ENCODE measurements around the gene KCNK17. TPM values are rescaled to one million over a fixed set of nuclear protein-coding genes. Genes with fewer than 3 reads are reported as not detected.
A peak's percentile ranks its signal among the peaks of the same experiment; 100 is the strongest.

KCNK17 gene
- total RNA-seq, 4 donors from 2014 or later, result 0.67 to 2.1 (median 1.7) TPM; not detected in 1

- H3K4me1 ChIP-seq, result no peaks in the 10 kb centered on the region
- no peaks in the 10 kb centered on the region for H3K36me3 ChIP-seq
- no peaks in the 10 kb centered on the region for H3K27me3 ChIP-seq
- TF ChIP-seq CTCF (IDR thresholded peaks at IDR 0.05), result no peak
- TF ChIP-seq POLR2A (IDR thresholded peaks at IDR 0.05), result no peak
- DNase-seq, result no peak
- H3K27ac ChIP-seq, result no peak overlapping the region
- H3K4me3 ChIP-seq, result no peak overlapping the region
- no peaks in the 10 kb centered on the region for H3K9me3 ChIP-seq
Observed at GRCh38 chr6:39344821-39345280, 30.6 kb upstream of the KCNK17 start.

- peak overlapping the region in 3 of 4 donors; percentile 48 to 59 (median 49) for H3K27ac ChIP-seq
- H3K4me1 ChIP-seq, result no peaks in the 10 kb centered on the region
- no peaks in the 10 kb centered on the region for H3K27me3 ChIP-seq
- TF ChIP-seq CTCF (IDR thresholded peaks at IDR 0.05) (no peak), POLR2A (IDR thresholded peaks at IDR 0.05) (no peak)
- no peak overlapping the region for H3K4me3 ChIP-seq
- H3K9me3 ChIP-seq, result no peaks in the 10 kb centered on the region
- no peak for DNase-seq
- no peaks in the 10 kb centered on the region for H3K36me3 ChIP-seq
Observed at GRCh38 chr6:39343396-39343870, 29.2 kb upstream of the KCNK17 start.

- Histone ChIP-seq H3K27me3 (no peaks in the 10 kb centered on the region), H3K27ac (peak overlapping the region in 3 of 4 donors; percentile 48 to 59 (median 49)), H3K4me1 (no peaks in the 10 kb centered on the region), H3K4me3 (no peak overlapping the region), H3K36me3 (no peaks in the 10 kb centered on the region), H3K9me3 (no peaks in the 10 kb centered on the region)
- no peak for TF ChIP-seq CTCF (IDR thresholded peaks at IDR 0.05)
- no peak for TF ChIP-seq POLR2A (IDR thresholded peaks at IDR 0.05)
- DNase-seq, result peak in 2 of 3 donors; percentile 28 to 58
Observed at GRCh38 chr6:39342692-39343395, 28.6 kb upstream of the KCNK17 start.

- no peaks in the 10 kb centered on the region for H3K36me3 ChIP-seq
- H3K27me3 ChIP-seq, result no peaks in the 10 kb centered on the region
- no peak overlapping the region for H3K4me3 ChIP-seq
- DNase-seq, result no peak
- H3K9me3 ChIP-seq, result no peaks in the 10 kb centered on the region
- no peak for TF ChIP-seq CTCF (IDR thresholded peaks at IDR 0.05)
- no peak for TF ChIP-seq POLR2A (IDR thresholded peaks at IDR 0.05)
- no peaks in the 10 kb centered on the region for H3K4me1 ChIP-seq
- H3K27ac ChIP-seq, result peak overlapping the region in 1 of 4 donors; percentile 48
Observed at GRCh38 chr6:39341937-39342336, 27.7 kb upstream of the KCNK17 start.

GRCh38 chr6:39341352-39341751 is 27.1 kb upstream of the KCNK17 start:
- H3K36me3 ChIP-seq, result no peaks in the 10 kb centered on the region
- no peaks in the 10 kb centered on the region for H3K4me1 ChIP-seq
- H3K4me3 ChIP-seq, result no peak overlapping the region
- H3K27ac ChIP-seq, result no peak overlapping the region
- no peaks in the 10 kb centered on the region for H3K27me3 ChIP-seq
- DNase-seq, result no peak
- no peaks in the 10 kb centered on the region for H3K9me3 ChIP-seq
- TF ChIP-seq POLR2A (IDR thresholded peaks at IDR 0.05), result no peak
- no peak for TF ChIP-seq CTCF (IDR thresholded peaks at IDR 0.05)

Data from Peyer's patch (tissue), 4 donors.